Liver (tissue), 9 donors: ENCODE results near the gene SNX14. TPM values are rescaled to one million over a fixed set of nuclear protein-coding genes. Genes with fewer than 3 reads are reported as not detected.

Source experiments
- DNase-seq: peaks from one replicate; pipeline ENCODE4 v3.0.0-alpha.2; 2017; ENCODE audit warnings: low spot score
- H3K27ac ChIP-seq, 2 donors: one replicate each; pipeline ENCODE4 v1.7.0; 2013; ENCODE audit warnings: inconsistent platforms in 2 of 2, low read length in 2 of 2, control low read depth in 1 of 2, low read depth in 1 of 2, mild to moderate bottlenecking in 1 of 2
- H3K27me3 ChIP-seq, 4 donors: one replicate each; pipeline versions ENCODE4 v1.6.1 to v1.7.0; 2013; ENCODE audit warnings: low read length in 3 of 4, inconsistent platforms in 1 of 4, mild to moderate bottlenecking in 1 of 4, moderate library complexity in 1 of 4; ENCODE audit not compliant: control insufficient read depth in 4 of 4, insufficient read depth in 4 of 4
- H3K36me3 ChIP-seq, 4 donors: one replicate each; pipeline versions ENCODE4 v1.6.1 to v1.7.0; 2013; ENCODE audit warnings: low read length in 3 of 4, mild to moderate bottlenecking in 3 of 4, low read depth in 1 of 4, moderate library complexity in 1 of 4; ENCODE audit not compliant: control insufficient read depth in 4 of 4, insufficient read depth in 3 of 4
- H3K4me1 ChIP-seq, 4 donors: one replicate each; pipeline versions ENCODE4 v1.6.1 to v1.7.0; 2013; ENCODE audit warnings: low read length in 3 of 4, mild to moderate bottlenecking in 3 of 4, moderate library complexity in 1 of 4; ENCODE audit not compliant: control insufficient read depth in 4 of 4, insufficient read depth in 4 of 4
- H3K4me3 ChIP-seq, 3 donors: one replicate each; pipeline versions ENCODE4 v1.6.1 to v1.7.0; 2013; ENCODE audit warnings: low read length in 3 of 3, control low read depth in 1 of 3, low read depth in 1 of 3, mild to moderate bottlenecking in 1 of 3
- H3K9ac ChIP-seq, 2 donors: one replicate each; pipeline ENCODE4 v1.7.0; 2013; ENCODE audit warnings: low read length in 2 of 2, mild to moderate bottlenecking in 2 of 2, moderate library complexity in 2 of 2, control low read depth in 1 of 2, low read depth in 1 of 2
- H3K9me3 ChIP-seq, 4 donors: one replicate each; pipeline versions ENCODE4 v1.6.1 to v1.7.0; 2013; ENCODE audit warnings: low read length in 3 of 4; ENCODE audit not compliant: control insufficient read depth in 4 of 4
- CTCF ChIP-seq: fragments of 150-350 bp; IDR thresholded peaks from 2 replicates; pipeline ENCODE4 v1.5.1; 2017; ENCODE audit warnings: improper control_type of control experiment, low read depth, low read length; ENCODE audit not compliant: missing input control
- EGR1 ChIP-seq, 2 donors: IDR thresholded peaks; 2 replicates each; pipeline ENCODE4 v1.6.1; 2016 to 2018; ENCODE audit warnings: antibody characterized with exemption in 2 of 2, low read depth in 2 of 2
- FOXA1 ChIP-seq: IDR thresholded peaks from 2 replicates; pipeline ENCODE4 v1.6.1; 2016; ENCODE audit warnings: antibody characterized with exemption
- FOXA2 ChIP-seq: IDR thresholded peaks from 2 replicates; pipeline ENCODE4 v1.6.1; 2016; ENCODE audit warnings: antibody characterized with exemption
- GABPA ChIP-seq, 2 donors: IDR thresholded peaks in 1 of 2; conservative IDR thresholded peaks in 1 of 2; 2 replicates each; pipeline ENCODE4 v1.6.1; 2016; ENCODE audit warnings: antibody characterized with exemption in 2 of 2, mild to moderate bottlenecking in 1 of 2, moderate library complexity in 1 of 2
- HNF4A ChIP-seq, 2 donors: conservative IDR thresholded peaks; 2 replicates each; pipeline ENCODE4 v1.6.1; 2016; ENCODE audit warnings: antibody characterized with exemption in 2 of 2, mild to moderate bottlenecking in 2 of 2
- HNF4G ChIP-seq: IDR thresholded peaks from 2 replicates; pipeline ENCODE4 v1.6.1; 2016; ENCODE audit warnings: antibody characterized with exemption
- JUND ChIP-seq, 2 donors: IDR thresholded peaks; 2 replicates each; pipeline ENCODE4 v1.6.1; 2016; ENCODE audit warnings: antibody characterized with exemption in 2 of 2
- MAX ChIP-seq: IDR thresholded peaks from 2 replicates; pipeline ENCODE4 v1.6.1; 2016; ENCODE audit warnings: antibody characterized with exemption
- NR2F2 ChIP-seq: IDR thresholded peaks from 2 replicates; pipeline ENCODE4 v1.6.1; 2016; ENCODE audit warnings: antibody characterized with exemption
- RAD21 ChIP-seq, 2 donors: IDR thresholded peaks; 2 replicates each; pipeline ENCODE4 v1.6.1; 2016; ENCODE audit warnings: antibody characterized with exemption in 2 of 2, mild to moderate bottlenecking in 2 of 2
- RXRA ChIP-seq, 2 donors: IDR thresholded peaks; 2 replicates each; pipeline ENCODE4 v1.6.1; 2017 to 2018; ENCODE audit warnings: antibody characterized with exemption in 2 of 2, mild to moderate bottlenecking in 1 of 2
- SP1 ChIP-seq: IDR thresholded peaks from 2 replicates; pipeline ENCODE4 v1.6.1; 2018; ENCODE audit warnings: antibody characterized with exemption, mild to moderate bottlenecking
- TAF1 ChIP-seq: conservative IDR thresholded peaks from 2 replicates; pipeline ENCODE4 v1.6.1; 2016; ENCODE audit warnings: antibody characterized with exemption, mild to moderate bottlenecking
- YY1 ChIP-seq: IDR thresholded peaks from 2 replicates; pipeline ENCODE4 v1.6.1; 2016; ENCODE audit warnings: antibody characterized with exemption, mild to moderate bottlenecking
- WGBS: extraction: QIAGEN DNeasy Blood & Tissue Kit; methylation state at CpG from one replicate; pipeline ENCODE4 v1.1.7; 2013; 5-methylcytosine and 5-hydroxymethylcytosine counted together
- polyA plus RNA-seq, 2 donors: library from polyadenylated mRNA; stranded (reverse) in 1 of 2; unstranded in 1 of 2; fragments of 200-250 nt in 1 of 2; fragments of >200 nt in 1 of 2; fragmentation: Nextera tagmentation in 1 of 2; extraction: Ambion mirVana in 1 of 2; gene quantifications; one replicate each; pipeline versions ENCODE4 v1.2.1 to v1.2.3, GENCODE V29; 2013 to 2015
- total RNA-seq, 2 donors: library from RNA; depleted of rRNA; stranded (reverse); fragments of >200 nt; gene quantifications; one replicate each; pipeline ENCODE4 v1.2.3, GENCODE V29; 2014
- TF ChIP-seq, protein P1 (sequence below): IDR thresholded peaks from 2 replicates; pipeline ENCODE4 v1.6.1; 2016; ENCODE audit warnings: antibody characterized with exemption, mild to moderate bottlenecking
- TF ChIP-seq, protein P2 (sequence below): IDR thresholded peaks from 2 replicates; pipeline ENCODE4 v1.6.1; 2016; ENCODE audit warnings: antibody characterized with exemption
- donor health status: healthy.
- donor health status: healthy.
- donor health status: healthy.
- donor health status: healthy.
- donor health status: healthy.

Gene SNX14
- total and polyA plus RNA-seq, 4 donors, result 30.5 to 79.1 (median 52.7) TPM

GRCh38 chr6:85459224-85459901 lies 134.3 kb downstream of the SNX14 start:
- TF ChIP-seq NR2F2, result no peak
- no peak for TF ChIP-seq HNF4A (conservative IDR thresholded peaks at IDR 0.05)
- TF ChIP-seq MAX, result no peak
- no peak for TF ChIP-seq EGR1 (IDR thresholded peaks at IDR 0.05; ENCODE audit: low read depth in 2 of 2)
- TF ChIP-seq GABPA (IDR thresholded peaks at IDR 0.05 in 1 of 2, conservative IDR thresholded peaks at IDR 0.05 in 1 of 2), result no peak
- TF ChIP-seq, protein P1, sequence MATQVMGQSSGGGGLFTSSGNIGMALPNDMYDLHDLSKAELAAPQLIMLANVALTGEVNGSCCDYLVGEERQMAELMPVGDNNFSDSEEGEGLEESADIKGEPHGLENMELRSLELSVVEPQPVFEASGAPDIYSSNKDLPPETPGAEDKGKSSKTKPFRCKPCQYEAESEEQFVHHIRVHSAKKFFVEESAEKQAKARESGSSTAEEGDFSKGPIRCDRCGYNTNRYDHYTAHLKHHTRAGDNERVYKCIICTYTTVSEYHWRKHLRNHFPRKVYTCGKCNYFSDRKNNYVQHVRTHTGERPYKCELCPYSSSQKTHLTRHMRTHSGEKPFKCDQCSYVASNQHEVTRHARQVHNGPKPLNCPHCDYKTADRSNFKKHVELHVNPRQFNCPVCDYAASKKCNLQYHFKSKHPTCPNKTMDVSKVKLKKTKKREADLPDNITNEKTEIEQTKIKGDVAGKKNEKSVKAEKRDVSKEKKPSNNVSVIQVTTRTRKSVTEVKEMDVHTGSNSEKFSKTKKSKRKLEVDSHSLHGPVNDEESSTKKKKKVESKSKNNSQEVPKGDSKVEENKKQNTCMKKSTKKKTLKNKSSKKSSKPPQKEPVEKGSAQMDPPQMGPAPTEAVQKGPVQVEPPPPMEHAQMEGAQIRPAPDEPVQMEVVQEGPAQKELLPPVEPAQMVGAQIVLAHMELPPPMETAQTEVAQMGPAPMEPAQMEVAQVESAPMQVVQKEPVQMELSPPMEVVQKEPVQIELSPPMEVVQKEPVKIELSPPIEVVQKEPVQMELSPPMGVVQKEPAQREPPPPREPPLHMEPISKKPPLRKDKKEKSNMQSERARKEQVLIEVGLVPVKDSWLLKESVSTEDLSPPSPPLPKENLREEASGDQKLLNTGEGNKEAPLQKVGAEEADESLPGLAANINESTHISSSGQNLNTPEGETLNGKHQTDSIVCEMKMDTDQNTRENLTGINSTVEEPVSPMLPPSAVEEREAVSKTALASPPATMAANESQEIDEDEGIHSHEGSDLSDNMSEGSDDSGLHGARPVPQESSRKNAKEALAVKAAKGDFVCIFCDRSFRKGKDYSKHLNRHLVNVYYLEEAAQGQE, result no peak
- TF ChIP-seq TAF1, result no peak
- TF ChIP-seq FOXA2, result no peak
- TF ChIP-seq, protein P2, sequence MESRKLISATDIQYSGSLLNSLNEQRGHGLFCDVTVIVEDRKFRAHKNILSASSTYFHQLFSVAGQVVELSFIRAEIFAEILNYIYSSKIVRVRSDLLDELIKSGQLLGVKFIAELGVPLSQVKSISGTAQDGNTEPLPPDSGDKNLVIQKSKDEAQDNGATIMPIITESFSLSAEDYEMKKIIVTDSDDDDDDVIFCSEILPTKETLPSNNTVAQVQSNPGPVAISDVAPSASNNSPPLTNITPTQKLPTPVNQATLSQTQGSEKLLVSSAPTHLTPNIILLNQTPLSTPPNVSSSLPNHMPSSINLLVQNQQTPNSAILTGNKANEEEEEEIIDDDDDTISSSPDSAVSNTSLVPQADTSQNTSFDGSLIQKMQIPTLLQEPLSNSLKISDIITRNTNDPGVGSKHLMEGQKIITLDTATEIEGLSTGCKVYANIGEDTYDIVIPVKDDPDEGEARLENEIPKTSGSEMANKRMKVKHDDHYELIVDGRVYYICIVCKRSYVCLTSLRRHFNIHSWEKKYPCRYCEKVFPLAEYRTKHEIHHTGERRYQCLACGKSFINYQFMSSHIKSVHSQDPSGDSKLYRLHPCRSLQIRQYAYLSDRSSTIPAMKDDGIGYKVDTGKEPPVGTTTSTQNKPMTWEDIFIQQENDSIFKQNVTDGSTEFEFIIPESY, result no peak
- no peak for TF ChIP-seq JUND (IDR thresholded peaks at IDR 0.05)
- no peak for DNase-seq
- Histone ChIP-seq H3K27ac (peak overlapping the region in 1 of 2 donors; percentile 14), H3K9me3 (no peaks in the 10 kb centered on the region), H3K36me3 (no peaks in the 10 kb centered on the region), H3K27me3 (no peaks in the 10 kb centered on the region), H3K4me1 (peaks cover 12 to 64% (median 42%) of the 10 kb centered on the region in 4 donors), H3K9ac (no peak overlapping the region), H3K4me3 (no peak overlapping the region)
- 70% methylated on average over 4 of the region's 4 CpGs for WGBS

DNA sequence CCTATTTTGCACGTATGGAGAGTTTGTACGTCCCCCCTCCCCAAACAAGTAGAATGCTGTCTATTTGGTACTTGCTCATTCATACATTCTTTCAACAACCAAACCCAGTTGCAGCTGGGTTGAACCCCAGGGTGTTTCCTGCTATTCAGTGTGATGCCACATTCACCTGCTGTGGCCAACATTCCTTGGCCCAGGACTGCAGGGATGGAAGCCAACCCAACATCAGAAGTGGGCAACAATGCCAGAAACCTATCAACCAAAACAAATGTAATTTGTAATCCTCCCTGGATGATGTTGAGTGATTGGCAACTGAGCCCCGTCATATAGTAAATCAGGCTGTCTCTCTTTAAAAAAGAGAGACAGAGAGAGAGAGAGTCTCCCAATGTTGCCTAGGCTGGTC lies 134.9 kb downstream of the SNX14 start:
- no peak overlapping the region for H3K4me3 ChIP-seq
- H3K27me3 ChIP-seq, result no peaks in the 10 kb centered on the region
- peaks cover 0 to 3% (median 0%) of the 10 kb centered on the region in 4 donors for H3K36me3 ChIP-seq
- no peak for DNase-seq
- H3K9me3 ChIP-seq, result no peaks in the 10 kb centered on the region
- 75% methylated on average over 3 of the region's 3 CpGs for WGBS
- peaks cover 11 to 60% (median 43%) of the 10 kb centered on the region in 4 donors for H3K4me1 ChIP-seq
- no peak overlapping the region for H3K27ac ChIP-seq
- H3K9ac ChIP-seq, result no peak overlapping the region
- no peak for TF ChIP-seq HNF4A (conservative IDR thresholded peaks at IDR 0.05)
- TF ChIP-seq GABPA (IDR thresholded peaks at IDR 0.05 in 1 of 2, conservative IDR thresholded peaks at IDR 0.05 in 1 of 2), result no peak
- TF ChIP-seq TAF1, result no peak
- no peak for TF ChIP-seq EGR1 (IDR thresholded peaks at IDR 0.05; ENCODE audit: low read depth in 2 of 2)
- no peak for TF ChIP-seq HNF4G
- TF ChIP-seq, protein P2, result no peak
- no peak for TF ChIP-seq CTCF
- TF ChIP-seq FOXA2, result no peak
- TF ChIP-seq MAX, result no peak
- TF ChIP-seq RAD21 (IDR thresholded peaks at IDR 0.05), result no peak
- TF ChIP-seq SP1, result no peak
- no peak for TF ChIP-seq YY1
- TF ChIP-seq, protein P1, result no peak
- no peak for TF ChIP-seq RXRA (IDR thresholded peaks at IDR 0.05)
- TF ChIP-seq FOXA1, result no peak
- no peak for TF ChIP-seq NR2F2
